LoVo (cell line): Measurements from ENCODE around the gene RPL18.
"Not testable (repeated sequence)": the region's sequence is repeated elsewhere in the genome, so short reads cannot be mapped to it uniquely, and the experiment has no call there.

Experiments used
- DNase-seq: peaks from one replicate; pipeline ENCODE4 v3.0.0-alpha.2; 2016; ENCODE audit warnings: low spot score

Gene RPL18

GRCh38 chr19:48578891-48579290, 40.1 kb downstream of the RPL18 start:
- DNase-seq = no peak

- DNase-seq = not testable (repeated sequence)
Observed at GRCh38 chr19:48577908-48578307, 41.1 kb downstream of the RPL18 start.

GRCh38 chr19:48575931-48576622, 42.9 kb downstream of the RPL18 start:
- DNase-seq = no peak

- no peak for DNase-seq
Observed at GRCh38 chr19:48573163-48573505, 45.8 kb downstream of the RPL18 start.

- no peak for DNase-seq
Observed at GRCh38 chr19:48571378-48572162, 47.4 kb downstream of the RPL18 start.

GRCh38 chr19:48569814-48570213, 49.2 kb downstream of the RPL18 start:
- DNase-seq = no peak

- DNase-seq = peak; percentile 81
Observed at GRCh38 chr19:48568345-48568886, 50.6 kb downstream of the RPL18 start.
